Keratinocyte (primary cell): ENCODE data around the gene GPR146. TPM values are rescaled to one million over a fixed set of nuclear protein-coding genes. Genes with fewer than 3 reads are reported as not detected.

Experiments
- DNase-seq: peaks from one replicate; pipeline ENCODE4 v3.0.0-alpha.2; 2011; ENCODE audit warnings: low read depth, missing footprints, low spot score
- FAIRE-seq: peaks from 2 replicates; lab custom pipeline; 2011; peaks lifted over from hg19 to GRCh38; lab: Jason Lieb, UNC
- H2AFZ ChIP-seq: 2 replicates; pipeline ENCODE4 v1.6.0; 2012; ENCODE audit warnings: low read length, control low read depth, inconsistent platforms; ENCODE audit not compliant: control insufficient read depth
- H3K27ac ChIP-seq: 2 replicates; pipeline ENCODE4 v1.5.1; 2011; ENCODE audit warnings: low read length; ENCODE audit not compliant: control insufficient read depth, insufficient read depth
- H3K27me3 ChIP-seq: 3 replicates; pipeline ENCODE4 v1.6.0; 2011; ENCODE audit warnings: low read length; ENCODE audit not compliant: control insufficient read depth, insufficient read depth; ENCODE audit errors: extremely low read depth
- H3K36me3 ChIP-seq, 2 experiments: 2 replicates in 1 of 2; 3 replicates in 1 of 2; pipeline ENCODE4 v1.5.1; 2011; ENCODE audit warnings: low read length in 2 of 2, mild to moderate bottlenecking in 1 of 2; ENCODE audit not compliant: control insufficient read depth in 2 of 2, insufficient read depth in 2 of 2; ENCODE audit errors: extremely low read depth in 1 of 2
- H3K4me1 ChIP-seq: 3 replicates; pipeline ENCODE4 v1.5.1; 2011; ENCODE audit warnings: low read length; ENCODE audit not compliant: control insufficient read depth, insufficient read depth; ENCODE audit errors: extremely low read depth
- H3K4me2 ChIP-seq: 3 replicates; pipeline ENCODE4 v1.6.0; 2011; ENCODE audit warnings: low read depth, low read length; ENCODE audit not compliant: control insufficient read depth, insufficient read depth; ENCODE audit errors: extremely low read depth
- H3K4me3 ChIP-seq, 3 experiments: fragments of 200-600 bp in 1 of 3; sonication (generic) in 1 of 3; 2 replicates in 2 of 3; 3 replicates in 1 of 3; pipeline ENCODE4 v1.5.1; 2011 to 2016; ENCODE audit warnings: low read length in 3 of 3, mild to moderate bottlenecking in 3 of 3, control low read depth in 2 of 3, inconsistent platforms in 1 of 3, low read depth in 1 of 3, mixed read lengths in 1 of 3, mixed run types in 1 of 3, moderate library complexity in 1 of 3; ENCODE audit not compliant: control insufficient read depth in 2 of 3, insufficient read depth in 2 of 3; ENCODE audit errors: extremely low read depth in 1 of 3
- H3K79me2 ChIP-seq: 2 replicates; pipeline ENCODE4 v1.6.0; 2012; ENCODE audit warnings: low read length; ENCODE audit not compliant: control insufficient read depth, insufficient read depth
- H3K9ac ChIP-seq: 3 replicates; pipeline ENCODE4 v1.6.0; 2011; ENCODE audit warnings: low read length; ENCODE audit not compliant: control insufficient read depth, insufficient read depth; ENCODE audit errors: extremely low read depth
- H3K9me1 ChIP-seq: 3 replicates; pipeline ENCODE4 v1.6.0; 2011; ENCODE audit warnings: low read length; ENCODE audit not compliant: control insufficient read depth, insufficient read depth; ENCODE audit errors: extremely low read depth
- H3K9me3 ChIP-seq: 2 replicates; pipeline ENCODE4 v1.5.1; 2012; ENCODE audit warnings: low read depth, low read length; ENCODE audit not compliant: control insufficient read depth
- H4K20me1 ChIP-seq: 3 replicates; pipeline ENCODE4 v1.6.0; 2011; ENCODE audit warnings: low read length; ENCODE audit not compliant: control insufficient read depth, insufficient read depth; ENCODE audit errors: extremely low read depth
- EZH2 ChIP-seq: IDR thresholded peaks from one replicate; pipeline ENCODE4 v1.6.1; 2012; ENCODE audit warnings: inconsistent platforms, mild to moderate bottlenecking, low read length, moderate library complexity
- dilution Hi-C: fragments of 300-500 bp; cut with MboI; formaldehyde crosslinking; loops from one replicate; pipeline ENCODE4 v1.7.0; 2020; ENCODE audit warnings: low sequenced_read_pairs; ENCODE audit not compliant: extremely low pct_ligation_motif_present
- polyA plus RNA-seq, 5 experiments: library from polyadenylated mRNA; depleted of rRNA in 3 of 5; stranded (reverse) in 3 of 5; stranded (forward) in 1 of 5; unstranded in 1 of 5; fragments of >200 nt; gene quantifications; 1 replicate in 1 of 5; 2 replicates in 3 of 5; 3 replicates in 1 of 5; pipeline versions ENCODE4 v1.2.1 to v1.2.3, GENCODE V29; 2011 to 2012; ENCODE audit warnings: missing spikeins in 2 of 5, low read depth in 1 of 5, low replicate concordance in 1 of 5
- TF ChIP-seq, protein P1 (sequence below), 3 experiments: IDR thresholded peaks in 1 of 3; conservative IDR thresholded peaks in 1 of 3; optimal IDR thresholded peaks in 1 of 3; 2 replicates in 2 of 3; 3 replicates in 1 of 3; pipeline versions ENCODE3 to v1.5.1; 2011; ENCODE audit warnings: low read length in 3 of 3, mild to moderate bottlenecking in 3 of 3, moderate library complexity in 2 of 3, control low read depth in 1 of 3, inconsistent platforms in 1 of 3; ENCODE audit not compliant: insufficient read depth in 2 of 3; ENCODE audit errors: extremely low read depth in 1 of 3

GPR146 gene
- polyA plus RNA-seq, 1 donor (not counting 4 experiments of a cell fraction or from before 2014, with no cell fraction given) = 0.13 TPM

DNA sequence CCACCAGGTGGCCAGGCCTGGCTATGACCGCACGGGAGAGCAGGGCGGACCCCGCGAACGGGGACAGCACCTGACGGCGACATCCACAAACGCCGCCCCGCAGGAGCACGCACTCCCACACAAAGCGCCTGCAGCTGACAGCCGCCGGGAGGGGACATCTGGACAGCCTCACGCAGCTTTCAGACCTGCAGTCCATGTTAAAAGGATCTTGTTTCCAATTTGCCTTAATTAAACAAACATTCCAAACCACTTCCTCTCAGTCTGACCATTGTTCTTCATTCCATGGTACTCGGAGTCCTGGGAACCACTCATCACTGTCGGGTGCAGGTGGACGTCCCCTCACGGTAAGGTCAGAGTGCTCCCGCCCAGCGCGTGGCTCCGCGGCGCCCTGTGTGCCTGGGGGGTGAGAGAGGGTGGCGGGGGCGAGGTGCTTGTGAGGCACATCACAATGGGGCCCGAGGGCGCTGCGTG is 37.6 kb downstream of the GPR146 start:
- dilution Hi-C loops = no loop called here

DNA sequence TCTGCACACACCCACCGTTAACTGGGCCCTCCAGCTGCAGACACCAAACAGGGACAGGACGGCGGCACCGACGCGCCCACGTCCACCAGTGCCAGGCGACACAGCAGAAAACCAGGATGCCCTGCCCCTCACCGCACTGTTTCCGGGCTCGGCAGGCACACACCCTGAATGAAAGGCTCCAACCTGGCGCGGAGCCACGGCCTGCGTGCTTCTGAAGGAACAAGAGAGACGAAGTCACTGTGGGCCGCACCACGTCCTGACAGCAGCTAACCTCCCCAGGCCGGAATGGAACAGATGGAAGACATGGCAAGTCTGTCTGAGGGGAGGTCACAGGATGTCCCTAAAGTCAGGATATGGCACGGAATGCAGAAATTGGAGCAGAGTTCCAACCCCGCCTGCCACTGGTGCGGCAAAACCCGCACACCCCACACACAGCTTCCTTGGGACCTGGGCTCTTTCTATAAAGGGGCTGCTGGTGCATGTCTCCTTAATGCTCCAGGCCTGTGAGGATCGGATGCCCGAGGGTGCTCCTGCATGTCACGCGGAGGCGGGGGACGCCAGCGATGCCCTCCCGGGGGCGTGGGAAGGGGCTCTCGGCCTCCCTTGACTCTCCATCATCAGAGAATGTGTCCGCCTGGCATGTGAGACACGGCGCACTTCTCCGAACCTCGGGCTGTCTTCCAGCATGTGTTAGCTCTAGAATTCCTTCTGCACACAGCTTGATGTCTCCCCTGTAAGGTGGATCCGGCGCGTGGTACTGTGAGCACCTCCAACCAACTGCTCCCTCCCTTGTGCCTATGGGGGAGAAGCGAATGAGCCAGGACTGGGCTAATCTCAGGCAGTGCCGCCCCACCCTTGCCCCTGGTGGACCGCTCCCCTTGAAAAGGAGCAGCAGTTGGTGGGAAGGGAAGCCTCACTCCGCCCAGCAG is 39.6 kb downstream of the GPR146 start:
- no peaks in the 10 kb centered on the region for H3K36me3 ChIP-seq
- peaks cover 19% of the 10 kb centered on the region for H3K4me1 ChIP-seq
- H3K4me2 ChIP-seq = no peak overlapping the region
- no peak for FAIRE-seq
- H4K20me1 ChIP-seq = peaks cover 6% of the 10 kb centered on the region
- no peaks in the 10 kb centered on the region for H3K9me3 ChIP-seq
- dilution Hi-C loops = no loop called here
- H3K4me3 ChIP-seq = no peak overlapping the region
- no peak overlapping the region for H3K27ac ChIP-seq
- TF ChIP-seq, protein P1, sequence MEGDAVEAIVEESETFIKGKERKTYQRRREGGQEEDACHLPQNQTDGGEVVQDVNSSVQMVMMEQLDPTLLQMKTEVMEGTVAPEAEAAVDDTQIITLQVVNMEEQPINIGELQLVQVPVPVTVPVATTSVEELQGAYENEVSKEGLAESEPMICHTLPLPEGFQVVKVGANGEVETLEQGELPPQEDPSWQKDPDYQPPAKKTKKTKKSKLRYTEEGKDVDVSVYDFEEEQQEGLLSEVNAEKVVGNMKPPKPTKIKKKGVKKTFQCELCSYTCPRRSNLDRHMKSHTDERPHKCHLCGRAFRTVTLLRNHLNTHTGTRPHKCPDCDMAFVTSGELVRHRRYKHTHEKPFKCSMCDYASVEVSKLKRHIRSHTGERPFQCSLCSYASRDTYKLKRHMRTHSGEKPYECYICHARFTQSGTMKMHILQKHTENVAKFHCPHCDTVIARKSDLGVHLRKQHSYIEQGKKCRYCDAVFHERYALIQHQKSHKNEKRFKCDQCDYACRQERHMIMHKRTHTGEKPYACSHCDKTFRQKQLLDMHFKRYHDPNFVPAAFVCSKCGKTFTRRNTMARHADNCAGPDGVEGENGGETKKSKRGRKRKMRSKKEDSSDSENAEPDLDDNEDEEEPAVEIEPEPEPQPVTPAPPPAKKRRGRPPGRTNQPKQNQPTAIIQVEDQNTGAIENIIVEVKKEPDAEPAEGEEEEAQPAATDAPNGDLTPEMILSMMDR (optimal IDR thresholded peaks at IDR 0.05 in 1 of 3, IDR thresholded peaks at IDR 0.05 in 1 of 3, conservative IDR thresholded peaks at IDR 0.05 in 1 of 3; ENCODE audit: extremely low read depth in 1 of 3, insufficient read depth in 2 of 3, low read length in 3 of 3) = no peak
- TF ChIP-seq EZH2 = no peak
- DNase-seq = no peak
- no peak overlapping the region for H3K9ac ChIP-seq
- H3K27me3 ChIP-seq = no peaks in the 10 kb centered on the region
- no peak overlapping the region for H2AFZ ChIP-seq
- no peaks in the 10 kb centered on the region for H3K9me1 ChIP-seq
- H3K79me2 ChIP-seq = no peaks in the 10 kb centered on the region

More for the DNA sequence above, 37.6 kb downstream of the GPR146 start:
- Histone ChIP-seq H2AFZ (no peak overlapping the region), H3K9me1 (no peaks in the 10 kb centered on the region), H3K4me3 (no peak overlapping the region), H3K9me3 (no peaks in the 10 kb centered on the region), H3K27ac (no peak overlapping the region), H4K20me1 (peaks cover 2% of the 10 kb centered on the region), H3K36me3 (no peaks in the 10 kb centered on the region), H3K79me2 (no peaks in the 10 kb centered on the region), H3K4me1 (peaks cover 11% of the 10 kb centered on the region), H3K27me3 (no peaks in the 10 kb centered on the region), H3K9ac (no peak overlapping the region), H3K4me2 (no peak overlapping the region)
- DNase-seq (no peak), FAIRE-seq (no peak)
- TF ChIP-seq, protein P1 (optimal IDR thresholded peaks at IDR 0.05 in 1 of 3, IDR thresholded peaks at IDR 0.05 in 1 of 3, conservative IDR thresholded peaks at IDR 0.05 in 1 of 3; ENCODE audit: extremely low read depth in 1 of 3, insufficient read depth in 2 of 3, low read length in 3 of 3) = no peak
